Fibroblast of the aortic adventitia (primary cell): ENCODE measurements around the gene IL4R. TPM values are rescaled to one million over a fixed set of nuclear protein-coding genes. Genes with fewer than 3 reads are reported as not detected.

ENCODE experiments used
- DNase-seq: peaks from one replicate; pipeline ENCODE4 v3.0.0-alpha.2; 2010; ENCODE audit warnings: low read depth
- H3K4me3 ChIP-seq: 2 replicates; pipeline ENCODE4 v1.5.1; 2011; ENCODE audit warnings: low read depth, mild to moderate bottlenecking, control low read depth, low read length, moderate library complexity
- total RNA-seq: library from RNA; depleted of rRNA; stranded (reverse); fragments of >200 nt; gene quantifications from 2 replicates; pipeline ENCODE4 v1.2.3, GENCODE V29; 2012; ENCODE audit warnings: low replicate concordance
- TF ChIP-seq, protein P1 (sequence below): IDR thresholded peaks from 2 replicates; pipeline ENCODE4 v1.5.1; 2011; ENCODE audit warnings: mild to moderate bottlenecking, low read length, control low read depth, inconsistent platforms; ENCODE audit not compliant: insufficient read depth

IL4R gene
- total RNA-seq, 1 donor, result 25.6 TPM

DNA sequence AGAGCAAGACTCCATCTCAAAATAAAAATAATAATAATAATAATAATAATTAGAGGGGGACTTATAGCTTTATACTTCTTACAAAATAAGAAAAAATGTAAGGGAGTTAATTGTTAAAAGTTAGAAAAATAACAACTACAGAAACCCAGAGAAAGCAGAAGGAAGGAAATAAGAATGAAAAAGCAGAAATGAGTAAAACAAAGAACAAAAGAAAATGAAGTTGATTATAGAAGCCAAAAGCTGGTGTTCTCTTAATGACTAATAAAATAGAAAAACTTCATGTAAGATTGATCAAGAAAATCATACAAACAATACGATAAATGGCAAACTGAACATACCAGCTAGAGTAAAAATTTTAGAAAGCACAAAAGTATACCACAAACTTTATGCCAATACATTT is 38.4 kb upstream of the IL4R start:
- no peak overlapping the region for H3K4me3 ChIP-seq
- TF ChIP-seq, protein P1, sequence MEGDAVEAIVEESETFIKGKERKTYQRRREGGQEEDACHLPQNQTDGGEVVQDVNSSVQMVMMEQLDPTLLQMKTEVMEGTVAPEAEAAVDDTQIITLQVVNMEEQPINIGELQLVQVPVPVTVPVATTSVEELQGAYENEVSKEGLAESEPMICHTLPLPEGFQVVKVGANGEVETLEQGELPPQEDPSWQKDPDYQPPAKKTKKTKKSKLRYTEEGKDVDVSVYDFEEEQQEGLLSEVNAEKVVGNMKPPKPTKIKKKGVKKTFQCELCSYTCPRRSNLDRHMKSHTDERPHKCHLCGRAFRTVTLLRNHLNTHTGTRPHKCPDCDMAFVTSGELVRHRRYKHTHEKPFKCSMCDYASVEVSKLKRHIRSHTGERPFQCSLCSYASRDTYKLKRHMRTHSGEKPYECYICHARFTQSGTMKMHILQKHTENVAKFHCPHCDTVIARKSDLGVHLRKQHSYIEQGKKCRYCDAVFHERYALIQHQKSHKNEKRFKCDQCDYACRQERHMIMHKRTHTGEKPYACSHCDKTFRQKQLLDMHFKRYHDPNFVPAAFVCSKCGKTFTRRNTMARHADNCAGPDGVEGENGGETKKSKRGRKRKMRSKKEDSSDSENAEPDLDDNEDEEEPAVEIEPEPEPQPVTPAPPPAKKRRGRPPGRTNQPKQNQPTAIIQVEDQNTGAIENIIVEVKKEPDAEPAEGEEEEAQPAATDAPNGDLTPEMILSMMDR, result no peak
- DNase-seq, result no peak

DNA sequence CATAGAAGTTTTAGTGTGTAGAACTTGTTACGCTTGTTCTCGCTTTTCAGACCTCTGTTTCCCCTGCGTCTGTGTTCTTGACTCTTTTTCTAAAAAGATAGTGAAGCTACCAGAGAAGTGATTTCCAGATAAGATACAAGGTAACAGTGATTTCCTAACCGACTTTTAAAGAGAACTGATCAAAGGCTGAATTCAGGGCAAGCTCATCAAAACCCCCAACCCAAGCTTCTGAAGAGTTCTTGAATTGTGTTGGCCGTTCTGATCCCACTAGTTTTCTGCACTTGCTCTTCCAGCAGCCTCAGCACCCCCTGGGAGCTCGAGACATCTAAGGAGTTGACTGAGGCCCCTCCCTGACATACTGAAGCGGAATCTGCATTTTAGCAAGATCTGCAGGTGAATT is 32.5 kb upstream of the IL4R start:
- TF ChIP-seq, protein P1, result no peak
- H3K4me3 ChIP-seq, result no peak overlapping the region
- DNase-seq, result no peak

DNA sequence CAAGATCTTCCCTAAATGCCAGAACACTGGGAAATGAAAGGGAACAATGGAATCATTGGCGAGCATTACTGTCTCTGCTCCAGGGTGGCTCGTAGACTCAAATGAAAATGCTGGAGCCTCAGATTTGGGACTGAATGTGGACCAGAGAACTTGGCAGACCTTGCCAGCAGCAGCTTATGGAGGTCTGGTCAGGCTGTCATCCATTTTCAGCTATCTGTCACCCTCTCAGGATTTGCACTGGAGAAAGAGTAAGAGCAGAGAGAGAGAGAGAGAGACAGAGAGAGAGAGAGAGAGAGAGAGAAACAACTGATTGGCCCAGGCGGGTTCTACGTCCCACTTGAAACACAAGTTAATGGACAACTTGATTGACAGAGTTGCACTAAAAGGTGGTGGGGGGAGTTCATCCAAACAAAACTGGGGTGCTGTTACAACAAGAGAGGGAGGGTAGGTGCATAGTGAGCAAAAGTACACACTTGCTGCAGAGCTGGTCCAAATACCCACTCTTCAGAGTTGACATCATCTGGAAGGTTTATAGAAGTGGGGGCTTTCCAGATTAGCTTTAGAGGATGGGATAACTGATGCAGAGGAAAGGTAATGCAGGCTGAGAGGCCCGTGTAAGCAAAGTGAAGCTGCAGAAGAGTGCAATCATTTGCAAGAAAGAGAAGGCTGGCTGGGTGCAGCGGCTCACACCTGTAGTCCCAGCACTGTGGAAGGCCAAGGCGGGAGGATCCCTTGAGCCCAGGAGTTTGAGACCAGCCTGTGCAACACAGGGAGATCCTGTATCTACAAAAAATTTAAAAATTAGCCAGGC is 28.7 kb upstream of the IL4R start:
- DNase-seq, result no peak
- H3K4me3 ChIP-seq, result no peak overlapping the region
- TF ChIP-seq, protein P1, result no peak

DNA sequence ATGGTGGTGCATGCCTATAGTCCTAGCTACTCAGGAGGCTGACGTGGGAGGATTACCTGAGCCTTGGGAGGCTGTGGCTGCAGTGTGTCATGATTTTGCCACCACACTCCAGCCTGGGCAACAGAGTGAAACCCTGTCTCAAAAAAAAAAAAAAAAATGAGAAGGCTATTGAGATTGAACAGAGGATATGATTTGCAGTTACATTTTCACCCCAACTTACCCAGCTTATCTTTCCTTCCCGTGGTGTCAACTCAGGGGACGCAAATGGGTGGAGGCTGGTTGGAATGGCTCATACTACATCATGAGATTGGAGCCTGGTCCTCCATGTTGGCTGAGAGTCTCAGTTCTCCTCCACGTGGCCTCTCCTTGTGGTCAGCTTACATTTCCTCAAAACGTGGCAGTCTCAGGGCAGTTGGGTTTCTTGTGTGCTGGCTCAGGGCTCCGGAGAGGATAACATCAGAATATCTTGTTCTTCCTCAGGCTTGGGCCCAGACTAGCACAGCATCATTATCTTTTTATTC is 28.0 kb upstream of the IL4R start:
- TF ChIP-seq, protein P1, result no peak
- H3K4me3 ChIP-seq, result no peak overlapping the region
- DNase-seq, result peak; percentile 61

DNA sequence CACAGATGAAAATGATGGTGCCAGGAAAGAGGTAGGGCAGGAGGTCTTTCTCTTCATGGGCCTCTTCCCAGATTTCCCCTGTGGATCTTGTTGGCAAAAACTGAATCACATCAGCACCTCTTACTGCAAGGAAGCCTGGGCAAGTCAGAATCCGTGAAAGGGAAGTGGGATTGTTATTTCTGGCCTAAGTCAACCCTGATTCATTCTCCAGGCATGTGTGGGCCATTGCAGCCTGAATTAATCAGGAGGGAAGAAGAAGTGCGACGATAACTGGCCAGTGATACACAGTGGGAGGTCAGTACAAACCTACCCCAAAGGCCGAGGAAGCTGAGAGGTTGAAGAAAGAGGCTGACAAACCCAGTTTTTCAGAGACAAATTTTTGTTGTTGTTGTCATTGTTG is 27.3 kb upstream of the IL4R start:
- TF ChIP-seq, protein P1, result no peak
- H3K4me3 ChIP-seq, result no peak overlapping the region
- peak; percentile 97 for DNase-seq

DNA sequence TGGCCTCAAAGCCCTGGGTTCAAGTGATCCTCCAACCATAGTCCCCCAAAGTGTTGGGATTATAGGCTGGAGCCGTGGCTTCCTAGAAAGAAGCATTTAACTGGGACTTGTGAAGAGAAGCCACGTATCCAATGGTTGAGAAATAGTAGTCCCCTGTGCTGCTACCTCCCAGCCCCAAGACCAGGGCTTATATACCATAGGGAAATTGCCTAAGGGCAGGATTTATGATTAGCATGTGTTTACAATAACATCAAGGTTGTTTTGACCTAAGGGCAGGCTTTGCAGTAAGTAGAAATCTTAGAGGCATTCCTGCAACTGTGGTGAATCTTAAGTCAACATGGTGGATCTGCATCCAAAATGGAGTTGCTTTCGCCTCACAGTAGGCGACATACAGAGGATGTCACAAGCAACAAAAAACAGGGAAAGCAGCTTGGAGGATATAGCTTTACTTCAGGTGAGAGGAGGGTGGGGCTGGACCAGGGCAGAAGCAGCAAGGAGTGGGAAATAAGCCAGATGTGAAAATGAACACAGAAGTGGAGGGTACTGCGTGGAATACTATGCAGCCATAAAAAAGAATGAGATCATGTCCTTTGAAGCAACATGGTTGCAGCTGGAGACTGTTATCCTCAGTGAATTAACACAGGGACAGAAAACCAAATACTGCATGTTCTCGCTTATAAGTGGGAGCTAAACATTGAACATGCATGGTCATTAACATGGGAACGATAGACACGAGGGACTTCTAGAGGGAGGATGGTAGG is 26.5 kb upstream of the IL4R start:
- TF ChIP-seq, protein P1, result no peak
- H3K4me3 ChIP-seq, result no peak overlapping the region
- no peak for DNase-seq
